HL-60 (cell line): ENCODE measurements around the gene DNMT1.

Experiments used
- DNase-seq, 2 experiments: peaks; one replicate each; pipeline ENCODE4 v3.0.0-alpha.2; 2010 to 2020; ENCODE audit warnings: low read depth in 1 of 2, low spot score in 1 of 2
- H3K27ac ChIP-seq: fragments of 250-450 bp; sonication (Bioruptor Pico); replicated peaks from 2 replicates; pipeline ENCODE4 v1.5.1; 2020; ENCODE audit warnings: mild to moderate bottlenecking, moderate library complexity
- H3K27me3 ChIP-seq: fragments of 250-450 bp; sonication (Bioruptor Pico); 2 replicates; pipeline ENCODE4 v1.5.1; 2021; ENCODE audit warnings: mild to moderate bottlenecking, moderate library complexity; ENCODE audit not compliant: insufficient read depth, poor library complexity, severe bottlenecking
- H3K4me3 ChIP-seq: replicated peaks from 2 replicates; pipeline ENCODE4 v1.5.1; 2011; ENCODE audit warnings: mild to moderate bottlenecking, control low read depth, low read length; ENCODE audit not compliant: insufficient read depth
- GABPA ChIP-seq: IDR thresholded peaks from 2 replicates; pipeline ENCODE4 v1.6.1; 2012; ENCODE audit warnings: low read depth
- POLR2AphosphoS5 ChIP-seq: IDR thresholded peaks from 2 replicates; pipeline ENCODE4 v1.6.1; 2012; ENCODE audit warnings: low read depth
- REST ChIP-seq: IDR thresholded peaks from 2 replicates; pipeline ENCODE4 v1.6.1; 2012; ENCODE audit warnings: low read depth; ENCODE audit not compliant: insufficient replicate concordance
- SPI1 ChIP-seq: IDR thresholded peaks from 2 replicates; pipeline ENCODE4 v1.6.1; 2012; ENCODE audit warnings: low read depth, mild to moderate bottlenecking, borderline replicate concordance
- TF ChIP-seq, protein P1 (sequence below): IDR thresholded peaks from one replicate; pipeline ENCODE4 v1.5.1; 2011; ENCODE audit warnings: low read length, control low read depth, inconsistent platforms; ENCODE audit not compliant: insufficient read depth

Gene DNMT1

DNA sequence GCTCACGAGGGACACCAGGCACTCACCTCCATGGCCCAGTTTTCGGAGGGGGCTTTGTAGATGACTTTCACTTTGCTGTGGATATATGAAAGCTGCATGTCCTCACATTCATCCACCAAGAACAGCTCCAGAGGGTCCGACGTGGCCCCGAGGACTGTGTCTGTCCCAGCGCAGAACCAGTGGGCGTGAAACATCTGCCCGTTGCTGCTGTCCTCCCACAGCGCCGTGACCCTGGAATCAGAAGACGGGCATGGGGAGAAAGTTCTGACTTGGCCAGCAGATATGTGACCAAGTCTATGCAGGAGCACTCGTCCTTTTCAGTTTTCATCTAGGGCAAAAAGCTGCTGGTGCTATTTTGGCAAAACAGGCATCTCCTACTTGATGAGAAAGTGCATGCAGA is 45.3 kb downstream of the DNMT1 start:
- Histone ChIP-seq H3K27ac (no peak overlapping the region), H3K27me3 (no peaks in the 10 kb centered on the region), H3K4me3 (no peak overlapping the region)
- DNase-seq = no peak
- TF ChIP-seq POLR2AphosphoS5 (no peak), SPI1 (no peak)

DNA sequence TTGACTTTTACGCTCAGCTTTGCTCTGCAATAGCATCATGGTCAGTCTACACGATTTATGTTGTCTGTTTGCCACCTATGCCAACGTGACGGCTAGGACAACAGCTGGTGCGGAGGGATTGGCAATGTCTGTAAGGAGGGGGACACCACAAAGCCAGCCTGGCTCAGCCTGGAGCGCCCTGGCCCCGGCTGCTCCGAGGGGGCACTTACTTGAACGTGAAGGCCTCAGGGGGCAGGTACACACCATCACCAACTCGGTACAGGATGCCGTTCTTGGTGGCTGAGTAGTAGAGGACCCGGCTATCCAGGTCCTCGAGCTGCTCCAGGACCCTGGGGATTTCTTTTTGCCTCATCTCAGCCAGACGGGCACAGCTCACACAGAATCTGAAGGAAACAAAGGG is 48.6 kb downstream of the DNMT1 start:
- Histone ChIP-seq H3K4me3 (no peak overlapping the region), H3K27ac (no peak overlapping the region), H3K27me3 (no peaks in the 10 kb centered on the region)
- TF ChIP-seq POLR2AphosphoS5 = no peak
- no peak for TF ChIP-seq REST
- no peak for TF ChIP-seq GABPA
- TF ChIP-seq SPI1 = no peak
- TF ChIP-seq, protein P1, sequence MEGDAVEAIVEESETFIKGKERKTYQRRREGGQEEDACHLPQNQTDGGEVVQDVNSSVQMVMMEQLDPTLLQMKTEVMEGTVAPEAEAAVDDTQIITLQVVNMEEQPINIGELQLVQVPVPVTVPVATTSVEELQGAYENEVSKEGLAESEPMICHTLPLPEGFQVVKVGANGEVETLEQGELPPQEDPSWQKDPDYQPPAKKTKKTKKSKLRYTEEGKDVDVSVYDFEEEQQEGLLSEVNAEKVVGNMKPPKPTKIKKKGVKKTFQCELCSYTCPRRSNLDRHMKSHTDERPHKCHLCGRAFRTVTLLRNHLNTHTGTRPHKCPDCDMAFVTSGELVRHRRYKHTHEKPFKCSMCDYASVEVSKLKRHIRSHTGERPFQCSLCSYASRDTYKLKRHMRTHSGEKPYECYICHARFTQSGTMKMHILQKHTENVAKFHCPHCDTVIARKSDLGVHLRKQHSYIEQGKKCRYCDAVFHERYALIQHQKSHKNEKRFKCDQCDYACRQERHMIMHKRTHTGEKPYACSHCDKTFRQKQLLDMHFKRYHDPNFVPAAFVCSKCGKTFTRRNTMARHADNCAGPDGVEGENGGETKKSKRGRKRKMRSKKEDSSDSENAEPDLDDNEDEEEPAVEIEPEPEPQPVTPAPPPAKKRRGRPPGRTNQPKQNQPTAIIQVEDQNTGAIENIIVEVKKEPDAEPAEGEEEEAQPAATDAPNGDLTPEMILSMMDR = no peak
- DNase-seq = no peak

GRCh38 chr19:10145031-10145430 is 49.7 kb downstream of the DNMT1 start:
- no peak overlapping the region for H3K4me3 ChIP-seq
- no peaks in the 10 kb centered on the region for H3K27me3 ChIP-seq
- TF ChIP-seq REST = no peak
- TF ChIP-seq, protein P1 = no peak
- H3K27ac ChIP-seq = no peak overlapping the region
- DNase-seq = no peak

DNA sequence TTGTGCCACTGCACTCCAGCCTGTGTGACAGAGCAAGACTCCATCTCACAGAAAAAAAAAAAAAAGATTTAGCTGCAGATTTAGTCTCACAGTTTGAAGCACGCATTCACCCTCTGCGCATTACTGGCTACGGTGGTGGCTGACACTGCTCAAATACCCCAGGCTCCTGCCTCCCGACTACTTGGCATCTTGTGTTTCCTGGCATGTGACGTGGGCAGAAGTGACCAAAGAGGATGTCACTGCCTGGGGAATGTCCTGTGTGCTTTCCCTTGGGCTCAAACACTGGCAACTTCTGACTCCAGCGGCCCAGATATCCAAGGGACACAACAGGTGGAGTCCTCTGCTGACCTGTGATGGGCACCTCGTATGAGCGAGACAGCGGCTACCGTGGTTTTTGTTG is 50.4 kb downstream of the DNMT1 start:
- Histone ChIP-seq H3K27me3 (no peaks in the 10 kb centered on the region), H3K4me3 (no peak overlapping the region), H3K27ac (no peak overlapping the region)
- no peak for DNase-seq
- no peak for TF ChIP-seq POLR2AphosphoS5

DNA sequence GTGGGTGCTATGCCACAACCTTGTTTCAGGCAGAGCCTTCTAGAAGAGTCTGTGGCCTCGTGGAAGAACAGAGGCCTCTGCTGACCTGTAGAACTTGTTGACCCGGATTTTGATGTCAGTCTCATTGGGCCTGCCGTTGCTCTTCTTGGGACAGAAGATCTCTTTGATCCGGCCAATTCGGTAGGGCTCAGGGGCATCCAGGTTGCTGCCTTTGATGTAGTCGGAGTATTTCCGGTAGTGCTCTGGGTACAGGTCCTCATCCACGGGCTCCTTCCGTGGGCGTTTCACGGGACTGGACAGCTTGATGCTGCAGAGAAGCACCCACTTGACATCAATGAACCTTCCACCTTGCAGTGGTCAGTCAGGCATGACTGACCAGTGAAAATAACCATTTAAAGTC is 51.1 kb downstream of the DNMT1 start:
- H3K27ac ChIP-seq = no peak overlapping the region
- DNase-seq = no peak
- TF ChIP-seq, protein P1 = no peak
- no peak for TF ChIP-seq REST
- no peak for TF ChIP-seq GABPA
- no peak for TF ChIP-seq SPI1
- no peak for TF ChIP-seq POLR2AphosphoS5
- no peak overlapping the region for H3K4me3 ChIP-seq
- H3K27me3 ChIP-seq = no peaks in the 10 kb centered on the region
